Neural cell (in vitro differentiated cells): ENCODE data around the gene GRM4. TPM values are rescaled to one million over a fixed set of nuclear protein-coding genes. Genes with fewer than 3 reads are reported as not detected.

Experiments
- H2AFZ ChIP-seq: fragments of 200-600, 300-800 bp; sonication (generic), shearing (Covaris generic); 2 replicates; pipeline ENCODE4 v1.6.0; 2014; ENCODE audit warnings: low read depth, mild to moderate bottlenecking, antibody characterized with exemption, low read length, moderate library complexity
- H3F3A ChIP-seq: fragments of 200-600 bp; shearing (Covaris generic); 2 replicates; pipeline ENCODE4 v1.6.1; 2016; ENCODE audit warnings: mild to moderate bottlenecking, moderate library complexity, mixed read lengths, antibody characterized with exemption, low read length; ENCODE audit not compliant: insufficient read depth, poor library complexity, severe bottlenecking
- H3K27ac ChIP-seq: fragments of 200-600, 300-800 bp; sonication (generic), shearing (Covaris generic); 2 replicates; pipeline ENCODE4 v1.5.1; 2014; ENCODE audit warnings: mild to moderate bottlenecking, low read length, moderate library complexity
- H3K27me3 ChIP-seq: fragments of 300-800, 200-600 bp; sonication (generic), shearing (Covaris generic); 2 replicates; pipeline ENCODE4 v1.6.0; 2014; ENCODE audit warnings: mild to moderate bottlenecking, low read depth, low read length, moderate library complexity; ENCODE audit not compliant: insufficient read depth
- H3K36me3 ChIP-seq: fragments of 300-800, 200-600 bp; sonication (generic), shearing (Covaris generic); 2 replicates; pipeline ENCODE4 v1.5.1; 2014; ENCODE audit warnings: mild to moderate bottlenecking, antibody characterized with exemption, low read length, moderate library complexity; ENCODE audit not compliant: insufficient read depth
- H3K4me2 ChIP-seq: fragments of 300-800, 200-600 bp; sonication (generic), shearing (Covaris generic); 2 replicates; pipeline ENCODE4 v1.6.0; 2014; ENCODE audit warnings: mild to moderate bottlenecking, low read length
- H3K4me3 ChIP-seq: fragments of 300-800, 200-600 bp; sonication (generic), shearing (Covaris generic); 2 replicates; pipeline ENCODE4 v1.5.1; 2014; ENCODE audit warnings: mild to moderate bottlenecking, low read length, moderate library complexity
- H3K79me2 ChIP-seq: fragments of 200-600 bp; shearing (Covaris generic); replicated peaks from 2 replicates; pipeline ENCODE4 v1.6.0; 2014; ENCODE audit warnings: mild to moderate bottlenecking, low read length, moderate library complexity; ENCODE audit not compliant: insufficient read depth
- H3K9ac ChIP-seq: fragments of 300-800, 200-600 bp; sonication (generic), shearing (Covaris generic); 2 replicates; pipeline ENCODE4 v1.6.1; 2016; ENCODE audit warnings: mild to moderate bottlenecking, low read length, mixed read lengths
- H3K9me2 ChIP-seq: fragments of 200-600 bp; shearing (Covaris generic); 2 replicates; pipeline ENCODE4 v1.6.1; 2016; ENCODE audit warnings: mild to moderate bottlenecking, low read length, mixed read lengths; ENCODE audit not compliant: insufficient read depth
- H3K9me3 ChIP-seq: fragments of 200-600, 300-800 bp; sonication (generic), shearing (Covaris generic); 2 replicates; pipeline ENCODE4 v1.6.1; 2016; ENCODE audit warnings: mild to moderate bottlenecking, mixed run types, low read length, moderate library complexity, mixed read lengths
- H4K20me1 ChIP-seq: fragments of 200-600 bp; shearing (Covaris generic); 2 replicates; pipeline ENCODE4 v1.6.1; 2016; ENCODE audit warnings: mild to moderate bottlenecking, mixed run types; ENCODE audit not compliant: insufficient read depth
- EP300 ChIP-seq: fragments of 450-650 bp; conservative IDR thresholded peaks from 2 replicates; pipeline ENCODE4 v1.6.1; 2014; ENCODE audit warnings: antibody characterized with exemption, mild to moderate bottlenecking, moderate library complexity; ENCODE audit not compliant: poor library complexity, severe bottlenecking
- EZH2 ChIP-seq: fragments of 200-600, 300-800 bp; shearing (Covaris generic), sonication (generic); IDR thresholded peaks from 2 replicates; pipeline ENCODE4 v1.6.1; 2014; ENCODE audit warnings: antibody characterized with exemption, low read length, borderline replicate concordance, mild to moderate bottlenecking; ENCODE audit not compliant: insufficient read depth, poor library complexity, severe bottlenecking
- MXI1 ChIP-seq: fragments of 450-650 bp; conservative IDR thresholded peaks from 2 replicates; pipeline ENCODE4 v1.6.1; 2014; ENCODE audit warnings: antibody characterized with exemption, mild to moderate bottlenecking; ENCODE audit not compliant: poor library complexity, severe bottlenecking
- POLR2AphosphoS5 ChIP-seq: IDR thresholded peaks from 2 replicates; pipeline ENCODE4 v1.6.1; 2012
- RAD21 ChIP-seq: fragments of 450-650 bp; conservative IDR thresholded peaks from 2 replicates; pipeline ENCODE4 v1.6.1; 2014; ENCODE audit warnings: antibody characterized with exemption, mild to moderate bottlenecking, moderate library complexity
- REST ChIP-seq: IDR thresholded peaks from 2 replicates; pipeline ENCODE4 v1.6.1; 2012; ENCODE audit warnings: borderline replicate concordance
- SMC3 ChIP-seq: fragments of 450-650 bp; conservative IDR thresholded peaks from 2 replicates; pipeline ENCODE4 v1.6.1; 2014; ENCODE audit warnings: antibody characterized with exemption, mild to moderate bottlenecking, moderate library complexity; ENCODE audit not compliant: poor library complexity
- TAF1 ChIP-seq: IDR thresholded peaks from 2 replicates; pipeline ENCODE4 v1.6.1; 2012; ENCODE audit warnings: low read depth
- polyA plus RNA-seq: library from polyadenylated mRNA; depleted of rRNA; stranded (reverse); fragments of >200 nt; gene quantifications from 2 replicates; pipeline ENCODE4 v1.2.3, GENCODE V29; 2014
- TF ChIP-seq, protein P1 (sequence below): fragments of 450-650 bp; IDR thresholded peaks from 2 replicates; pipeline ENCODE4 v1.5.1; 2014; ENCODE audit warnings: antibody characterized with exemption, mild to moderate bottlenecking, moderate library complexity; ENCODE audit not compliant: poor library complexity, severe bottlenecking

GRM4 gene
- polyA plus RNA-seq, 1 donor from 2014 or later: 2.1 TPM

GRCh38 chr6:34149452-34149810, 3.5 kb upstream of the GRM4 start:
- no peaks in the 10 kb centered on the region for H3K9me3 ChIP-seq
- H3K36me3 ChIP-seq: no peaks in the 10 kb centered on the region
- no peak overlapping the region for H3K9ac ChIP-seq
- H3K9me2 ChIP-seq: no peaks in the 10 kb centered on the region
- H3K79me2 ChIP-seq: no peaks in the 10 kb centered on the region
- no peak overlapping the region for H3K4me3 ChIP-seq
- peaks cover 20% of the 10 kb centered on the region for H3K27me3 ChIP-seq
- TF ChIP-seq EZH2: no peak
- no peak for TF ChIP-seq RAD21
- no peak for TF ChIP-seq TAF1
- TF ChIP-seq EP300: no peak
- TF ChIP-seq, protein P1, sequence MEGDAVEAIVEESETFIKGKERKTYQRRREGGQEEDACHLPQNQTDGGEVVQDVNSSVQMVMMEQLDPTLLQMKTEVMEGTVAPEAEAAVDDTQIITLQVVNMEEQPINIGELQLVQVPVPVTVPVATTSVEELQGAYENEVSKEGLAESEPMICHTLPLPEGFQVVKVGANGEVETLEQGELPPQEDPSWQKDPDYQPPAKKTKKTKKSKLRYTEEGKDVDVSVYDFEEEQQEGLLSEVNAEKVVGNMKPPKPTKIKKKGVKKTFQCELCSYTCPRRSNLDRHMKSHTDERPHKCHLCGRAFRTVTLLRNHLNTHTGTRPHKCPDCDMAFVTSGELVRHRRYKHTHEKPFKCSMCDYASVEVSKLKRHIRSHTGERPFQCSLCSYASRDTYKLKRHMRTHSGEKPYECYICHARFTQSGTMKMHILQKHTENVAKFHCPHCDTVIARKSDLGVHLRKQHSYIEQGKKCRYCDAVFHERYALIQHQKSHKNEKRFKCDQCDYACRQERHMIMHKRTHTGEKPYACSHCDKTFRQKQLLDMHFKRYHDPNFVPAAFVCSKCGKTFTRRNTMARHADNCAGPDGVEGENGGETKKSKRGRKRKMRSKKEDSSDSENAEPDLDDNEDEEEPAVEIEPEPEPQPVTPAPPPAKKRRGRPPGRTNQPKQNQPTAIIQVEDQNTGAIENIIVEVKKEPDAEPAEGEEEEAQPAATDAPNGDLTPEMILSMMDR: no peak
- no peak for TF ChIP-seq REST
- TF ChIP-seq SMC3: no peak
- no peak for TF ChIP-seq MXI1
- TF ChIP-seq POLR2AphosphoS5: no peak
- H3F3A ChIP-seq: no peaks in the 10 kb centered on the region
- no peaks in the 10 kb centered on the region for H4K20me1 ChIP-seq
- H3K4me2 ChIP-seq: no peak overlapping the region
- no peak overlapping the region for H3K27ac ChIP-seq
- H2AFZ ChIP-seq: no peak overlapping the region

DNA sequence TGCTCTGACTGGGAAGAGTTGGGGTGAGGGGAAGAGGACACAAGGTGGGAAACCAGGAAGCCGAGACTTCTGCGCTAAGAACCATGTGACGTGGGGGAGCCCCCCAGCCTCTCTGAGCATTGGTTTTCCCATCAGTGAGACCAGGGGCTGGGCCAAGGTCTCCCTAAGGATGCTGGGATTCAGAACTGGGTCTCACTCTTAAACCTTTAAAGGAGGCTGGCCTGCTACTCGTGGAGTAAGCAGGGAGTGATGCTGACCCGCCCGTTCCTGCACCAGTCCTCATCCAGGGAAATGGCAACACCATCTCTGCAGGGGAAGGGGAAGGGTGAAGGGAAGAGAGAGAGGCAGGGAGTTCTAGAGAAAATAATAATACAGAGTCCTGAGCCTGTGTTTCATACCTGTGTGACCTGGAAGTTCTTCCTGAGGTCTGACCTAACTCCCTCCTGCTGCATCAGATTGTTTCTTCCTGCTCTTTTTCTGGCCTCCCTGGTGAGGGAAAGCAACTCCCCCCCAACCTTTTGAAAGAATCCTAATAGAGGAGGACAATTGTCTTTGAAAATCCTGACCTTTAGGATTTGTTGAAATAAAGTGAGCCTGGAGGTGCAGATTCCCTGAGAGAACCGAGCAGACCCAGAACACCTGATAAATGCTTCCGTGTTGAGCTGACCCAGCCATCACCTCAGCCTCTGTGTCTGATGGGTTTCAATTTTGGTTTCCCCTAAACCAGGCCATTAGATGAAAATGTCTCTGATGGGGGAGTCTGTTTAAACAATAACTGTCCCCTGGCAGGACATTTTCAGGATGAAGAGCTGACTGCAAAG, 3.0 kb upstream of the GRM4 start:
- Histone ChIP-seq H3F3A (no peaks in the 10 kb centered on the region), H3K4me2 (no peak overlapping the region), H2AFZ (no peak overlapping the region), H3K9me3 (no peaks in the 10 kb centered on the region), H3K9me2 (no peaks in the 10 kb centered on the region), H3K4me3 (no peak overlapping the region), H3K36me3 (no peaks in the 10 kb centered on the region), H4K20me1 (no peaks in the 10 kb centered on the region), H3K27ac (no peak overlapping the region), H3K27me3 (peaks cover 21% of the 10 kb centered on the region), H3K9ac (no peak overlapping the region), H3K79me2 (no peaks in the 10 kb centered on the region)
- TF ChIP-seq MXI1 (no peak), EZH2 (no peak), EP300 (no peak), RAD21 (no peak), TAF1 (no peak), REST (no peak), POLR2AphosphoS5 (no peak), SMC3 (no peak)
- TF ChIP-seq, protein P1: no peak
